GM15510 (cell line): Measurements from ENCODE around the gene RBM33.

ENCODE experiments used
- POLR2A ChIP-seq: IDR thresholded peaks from 3 replicates; pipeline ENCODE4 v1.6.1; 2011; ENCODE audit warnings: borderline replicate concordance; ENCODE audit not compliant: insufficient read length; ENCODE audit errors: extremely low read depth

The RBM33 gene

GRCh38 chr7:155647734-155648133, 3.3 kb downstream of the RBM33 start:
- no peak for TF ChIP-seq POLR2A

DNA sequence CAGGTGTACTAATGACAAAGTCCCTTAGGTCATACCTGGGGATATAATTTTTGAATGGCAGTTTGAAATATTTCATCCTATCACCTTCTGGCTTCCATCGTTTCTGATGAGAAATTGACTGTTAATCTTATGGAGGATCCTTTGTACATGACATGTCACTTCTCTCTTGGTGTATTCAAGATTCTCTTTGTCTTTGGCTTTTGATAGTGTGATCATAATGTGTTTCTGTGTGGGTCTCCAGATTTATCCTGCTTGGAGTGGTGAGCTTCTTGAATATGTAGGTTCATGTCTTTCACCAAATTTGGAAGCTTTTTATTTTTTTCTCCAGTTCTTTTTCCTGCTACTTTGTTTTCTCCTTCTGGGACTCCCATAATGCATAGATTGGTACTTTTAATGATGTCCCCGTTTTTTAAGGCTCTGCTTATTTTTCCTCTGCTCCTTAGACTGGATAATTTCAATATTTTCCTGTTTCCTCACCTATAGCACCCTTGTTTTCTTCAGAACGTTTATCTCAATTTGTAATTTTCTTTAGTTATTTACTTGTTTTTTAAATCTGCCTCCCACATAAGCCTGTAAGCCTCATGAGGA, 4.4 kb downstream of the RBM33 start:
- no peak for TF ChIP-seq POLR2A

DNA sequence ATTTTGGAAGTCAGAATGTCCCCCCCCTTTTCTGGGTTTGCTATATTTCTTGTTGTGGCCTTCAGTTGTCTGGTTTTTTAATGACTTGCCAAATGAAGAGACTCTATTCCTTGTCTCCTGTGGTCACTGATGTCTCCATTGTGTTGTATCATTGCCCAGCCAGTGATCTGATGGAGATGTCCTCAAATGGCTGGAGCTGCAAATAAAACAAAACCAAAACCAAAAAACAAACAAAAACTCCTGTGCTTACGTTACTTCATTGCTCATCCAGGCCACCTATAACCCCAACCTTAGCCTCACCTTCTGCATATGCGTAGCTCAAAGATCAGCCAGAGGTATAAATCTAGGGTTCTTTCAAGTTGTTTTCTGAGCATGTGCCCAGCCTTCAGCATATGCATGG, 5.1 kb downstream of the RBM33 start:
- TF ChIP-seq POLR2A, result no peak

GRCh38 chr7:155652156-155653114, 8.0 kb downstream of the RBM33 start:
- TF ChIP-seq POLR2A, result no peak

GRCh38 chr7:155653803-155654202, 9.3 kb downstream of the RBM33 start:
- TF ChIP-seq POLR2A, result no peak

- no peak for TF ChIP-seq POLR2A
Measured at GRCh38 chr7:155656891-155657290, 12.4 kb downstream of the RBM33 start.

GRCh38 chr7:155660059-155660757, 15.7 kb downstream of the RBM33 start:
- no peak for TF ChIP-seq POLR2A

GRCh38 chr7:155660758-155661093, 16.3 kb downstream of the RBM33 start:
- no peak for TF ChIP-seq POLR2A

DNA sequence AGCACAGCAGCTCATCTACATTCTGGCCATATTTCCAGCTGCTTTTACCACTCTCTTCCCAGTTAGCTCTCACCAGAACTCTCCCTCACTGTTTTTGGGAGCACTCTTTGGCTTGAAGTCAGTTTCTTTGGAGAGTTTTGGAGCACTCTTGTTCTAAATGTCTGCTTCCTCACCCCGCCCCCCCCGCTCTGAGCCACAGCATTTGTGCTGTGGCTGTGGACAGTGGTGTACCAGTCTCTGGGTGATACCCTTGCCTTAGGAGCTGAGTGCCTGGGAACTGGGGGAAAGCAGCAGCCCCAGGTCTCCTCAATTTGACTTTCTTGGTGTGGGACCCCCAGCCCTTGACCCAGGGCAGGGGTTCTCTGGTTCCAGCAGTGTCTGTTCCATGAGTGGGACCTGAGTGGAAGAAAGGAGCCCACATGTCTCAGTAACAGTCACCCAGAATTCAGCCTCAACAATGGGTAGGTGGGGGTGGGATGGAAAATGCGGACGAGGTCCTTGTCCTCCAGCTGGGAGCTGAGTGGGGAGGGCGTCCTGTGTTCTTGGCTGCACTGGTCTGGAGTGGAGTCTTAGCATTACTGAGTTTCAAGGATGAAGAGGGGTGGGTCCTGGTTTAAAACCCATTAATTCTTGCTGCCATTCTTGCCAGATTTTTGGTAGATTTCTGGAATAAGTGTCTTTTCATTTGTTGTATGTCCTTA, 18.0 kb downstream of the RBM33 start:
- no peak for TF ChIP-seq POLR2A

DNA sequence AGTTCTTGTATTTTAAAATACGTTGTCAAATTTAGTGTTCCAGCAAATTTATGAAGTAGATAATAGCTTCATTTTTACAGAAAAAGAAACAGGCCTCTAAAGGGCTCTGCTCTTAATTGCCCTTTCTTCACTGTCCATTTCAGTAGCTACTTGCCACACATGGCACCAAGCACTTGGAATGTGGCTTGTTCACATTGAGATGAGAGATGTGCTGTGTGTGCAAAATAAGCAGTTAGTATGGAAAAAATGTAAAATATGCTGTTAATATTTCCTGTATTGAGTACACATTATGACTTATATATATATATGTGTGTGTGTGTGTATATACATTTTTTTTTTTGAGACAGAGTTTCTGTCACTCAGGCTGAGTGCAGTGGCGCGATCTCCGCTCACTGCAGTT, 19.5 kb downstream of the RBM33 start:
- TF ChIP-seq POLR2A, result no peak

DNA sequence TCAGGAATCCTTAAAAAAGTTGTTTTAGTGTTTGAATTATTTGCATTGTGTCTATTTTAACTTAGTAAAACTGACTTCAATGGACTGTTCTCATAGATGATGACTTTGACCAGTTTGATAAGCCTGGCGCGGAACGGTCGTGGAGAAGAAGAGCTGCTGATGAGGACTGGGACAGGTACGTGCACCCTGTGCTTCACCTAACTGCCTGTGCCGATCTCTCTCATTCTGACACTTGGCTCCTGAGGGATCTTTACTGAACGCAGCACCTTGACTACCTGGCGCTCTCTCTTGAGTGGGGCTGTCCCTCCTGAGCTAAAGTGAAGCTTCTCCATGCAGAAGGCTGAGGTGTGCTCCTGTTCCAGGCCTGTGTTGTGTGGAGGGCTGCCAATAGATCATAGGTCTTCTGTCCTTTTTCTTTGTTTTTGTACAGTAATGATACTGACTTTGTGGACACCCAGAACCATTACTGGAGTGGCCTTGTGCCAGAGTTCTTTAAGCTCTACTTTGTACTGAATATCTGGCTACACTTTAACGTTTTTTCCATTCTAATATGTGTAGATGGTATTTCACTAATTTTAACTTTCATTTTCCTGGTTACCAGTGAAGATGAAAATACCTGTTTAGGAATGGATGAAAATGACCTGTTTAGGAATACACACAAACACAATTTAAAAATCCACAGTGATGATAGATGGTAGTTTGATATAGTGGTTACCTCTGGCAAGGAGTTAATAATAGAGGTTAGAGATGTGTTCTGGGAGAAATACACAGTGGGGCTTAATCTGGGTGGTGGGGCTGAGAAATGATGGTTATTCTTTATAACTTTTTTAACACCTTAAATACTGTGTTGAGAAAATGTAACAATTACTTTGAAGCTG, 20.9 kb downstream of the RBM33 start:
- no peak for TF ChIP-seq POLR2A

DNA sequence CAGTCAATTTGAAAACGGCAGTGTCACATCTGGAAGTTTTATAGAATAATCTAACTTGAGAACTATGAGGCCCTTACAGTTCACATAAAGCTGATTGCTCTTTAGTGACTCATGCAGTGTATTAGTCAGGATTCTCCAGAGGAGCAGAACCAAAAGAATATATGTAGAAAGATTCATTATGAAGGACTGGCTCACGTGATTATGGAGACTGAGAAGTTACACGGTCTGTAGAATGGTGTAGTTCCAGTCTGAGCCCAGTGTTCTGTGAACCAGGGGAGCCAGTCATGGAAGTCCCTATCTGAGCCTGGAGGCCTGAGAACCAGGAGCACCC, 21.5 kb downstream of the RBM33 start:
- TF ChIP-seq POLR2A, result no peak

- TF ChIP-seq POLR2A, result no peak
Measured at GRCh38 chr7:155667241-155667829, 22.9 kb downstream of the RBM33 start.

- no peak for TF ChIP-seq POLR2A
Measured at GRCh38 chr7:155669717-155670505, 25.4 kb downstream of the RBM33 start.

GRCh38 chr7:155670521-155670920, 26.1 kb downstream of the RBM33 start:
- TF ChIP-seq POLR2A, result no peak
